GM23338 (cell line): Measurements from ENCODE around the gene AQP4. TPM values are rescaled to one million over a fixed set of nuclear protein-coding genes. Genes with fewer than 3 reads are reported as not detected.

ENCODE experiments used
- ATAC-seq: fragments of 200-7000 bp; cut with Tn5 transposase; 3 replicates; pipeline ENCODE4 v1.9.1; 2020
- DNase-seq: peaks from one replicate; pipeline ENCODE4 v3.0.0-alpha.2; 2015; ENCODE audit warnings: low spot score
- H2AFZ ChIP-seq: fragments of 200-600 bp; sonication (generic); 2 replicates; pipeline ENCODE4 v1.8.0; 2016; ENCODE audit warnings: antibody characterized with exemption, mild to moderate bottlenecking, moderate library complexity
- H3F3A ChIP-seq: fragments of 200-600 bp; sonication (generic); replicated peaks from 2 replicates; pipeline ENCODE4 v1.8.0; 2017; ENCODE audit warnings: antibody characterized with exemption, mixed run types, low read depth
- H3K27ac ChIP-seq: fragments of 200-600 bp; sonication (generic); 2 replicates; pipeline ENCODE4 v1.6.1; 2016; ENCODE audit warnings: low read depth
- H3K27me3 ChIP-seq: fragments of 200-600 bp; sonication (generic); 2 replicates; pipeline ENCODE4 v1.8.0; 2016; ENCODE audit warnings: mild to moderate bottlenecking, mixed run types, moderate library complexity; ENCODE audit not compliant: insufficient read depth
- H3K36me3 ChIP-seq: fragments of 200-600 bp; sonication (generic); 2 replicates; pipeline ENCODE4 v1.8.0; 2016; ENCODE audit warnings: mild to moderate bottlenecking; ENCODE audit not compliant: insufficient read depth
- H3K4me1 ChIP-seq: fragments of 200-600 bp; sonication (generic); 2 replicates; pipeline ENCODE4 v1.8.0; 2016; ENCODE audit warnings: mild to moderate bottlenecking, moderate library complexity; ENCODE audit not compliant: insufficient read depth
- H3K4me2 ChIP-seq: fragments of 200-600 bp; sonication (generic); 2 replicates; pipeline ENCODE4 v1.7.1; 2017; ENCODE audit warnings: mixed run types
- H3K4me3 ChIP-seq: fragments of 200-600 bp; sonication (generic); 2 replicates; pipeline ENCODE4 v1.6.1; 2016; ENCODE audit warnings: mixed run types
- H3K79me2 ChIP-seq: fragments of 200-600 bp; sonication (generic); replicated peaks from 2 replicates; pipeline ENCODE4 v1.8.0; 2017; ENCODE audit warnings: mild to moderate bottlenecking; ENCODE audit not compliant: insufficient read depth
- H3K9me2 ChIP-seq: fragments of 200-600 bp; sonication (generic); 2 replicates; pipeline ENCODE4 v1.8.0; 2017; ENCODE audit not compliant: insufficient read depth
- H4K20me1 ChIP-seq: fragments of 200-600 bp; sonication (generic); replicated peaks from 2 replicates; pipeline ENCODE4 v1.8.0; 2017; ENCODE audit warnings: mild to moderate bottlenecking; ENCODE audit not compliant: insufficient read depth
- H3K27ac Mint-ChIP-seq: 2 replicates; pipeline ENCODE4 v1.8.0; 2020; ENCODE audit warnings: inconsistent platforms, mild to moderate bottlenecking, moderate library complexity, mixed read lengths
- H3K27me3 Mint-ChIP-seq: 3 replicates; pipeline ENCODE4 v1.8.0; 2022; ENCODE audit warnings: low read depth, mild to moderate bottlenecking, moderate library complexity, mixed read lengths, inconsistent platforms; ENCODE audit not compliant: insufficient read depth, poor library complexity
- H3K36me3 Mint-ChIP-seq: 3 replicates; pipeline ENCODE4 v1.8.0; 2021; ENCODE audit warnings: low read depth, mild to moderate bottlenecking, inconsistent platforms, moderate library complexity, mixed read lengths
- H3K4me1 Mint-ChIP-seq: 3 replicates; pipeline ENCODE4 v1.8.0; 2020; ENCODE audit warnings: mild to moderate bottlenecking, inconsistent platforms, mixed read lengths
- H3K4me3 Mint-ChIP-seq: 3 replicates; pipeline ENCODE4 v1.8.0; 2021; ENCODE audit warnings: moderate library complexity, mild to moderate bottlenecking, inconsistent platforms, mixed read lengths
- H3K9me3 Mint-ChIP-seq: 3 replicates; pipeline ENCODE4 v1.8.0; 2020; ENCODE audit warnings: moderate library complexity, mild to moderate bottlenecking, inconsistent platforms, mixed read lengths
- CREB1 ChIP-seq: fragments of 250-450 bp; sonication (Bioruptor Pico); IDR thresholded peaks from 2 replicates; pipeline ENCODE4 v1.5.0; 2020; ENCODE audit warnings: low read depth, mild to moderate bottlenecking, moderate library complexity
- CTCF ChIP-seq, 2 experiments: fragments of 200-600 bp in 1 of 2; sonication (generic) in 1 of 2; conservative IDR thresholded peaks; 2 replicates each; pipeline versions ENCODE4 v1.5.1 to v1.6.1; 2016 to 2017; ENCODE audit warnings: antibody characterized with exemption in 2 of 2, low read depth in 2 of 2, mild to moderate bottlenecking in 2 of 2, moderate library complexity in 1 of 2
- EZH2 ChIP-seq: fragments of 200-600 bp; sonication (generic); IDR thresholded peaks from one replicate; pipeline ENCODE4 v1.8.0; 2017; ENCODE audit warnings: antibody characterized with exemption, mild to moderate bottlenecking, low read depth; ENCODE audit not compliant: unreplicated experiment
- JUNB ChIP-seq: IDR thresholded peaks from one replicate; pipeline ENCODE4 v1.6.1; 2016; ENCODE audit warnings: antibody characterized with exemption; ENCODE audit not compliant: unreplicated experiment
- NANOG ChIP-seq: IDR thresholded peaks from 2 replicates; pipeline ENCODE4 v1.6.1; 2016; ENCODE audit warnings: antibody characterized with exemption, borderline replicate concordance
- POLR2AphosphoS5 ChIP-seq: IDR thresholded peaks from 2 replicates; pipeline ENCODE4 v1.6.1; 2016; ENCODE audit warnings: antibody characterized with exemption, low read depth
- polyA plus RNA-seq: library from polyadenylated mRNA; unstranded; fragments of >200 nt; fragmentation: Nextera tagmentation; extraction: Ambion mirVana; gene quantifications from 2 replicates; pipeline ENCODE4 v1.2.1, GENCODE V29; 2016
- total RNA-seq: library from RNA; depleted of rRNA; stranded (reverse); fragments of >200 nt; shearing (Covaris generic); gene quantifications from 2 replicates; pipeline ENCODE4 v1.2.3, GENCODE V29; 2014
- TF ChIP-seq, protein P1 (sequence below): IDR thresholded peaks from one replicate; pipeline ENCODE4 v1.6.1; 2018; ENCODE audit warnings: antibody characterized with exemption; ENCODE audit not compliant: unreplicated experiment
- TF ChIP-seq, protein P2 (sequence below): fragments of 250-450 bp; sonication (Bioruptor Pico); IDR thresholded peaks from 2 replicates; pipeline ENCODE4 v1.5.0; 2020; ENCODE audit warnings: mild to moderate bottlenecking, moderate library complexity
- TF ChIP-seq, protein P3 (sequence below): IDR thresholded peaks from 2 replicates; pipeline ENCODE4 v1.6.1; 2016; ENCODE audit warnings: antibody characterized with exemption

The AQP4 gene
- total and polyA plus RNA-seq, 2 experiments from 2014 or later: 1.1 to 3.8 TPM

- peaks cover 5% of the 10 kb centered on the region for H3K27me3 Mint-ChIP-seq
- H3K36me3 Mint-ChIP-seq: no peaks in the 10 kb centered on the region
- H3K27ac ChIP-seq: no peak overlapping the region
- no peak overlapping the region for H3K27ac Mint-ChIP-seq
- H3K36me3 ChIP-seq: no peaks in the 10 kb centered on the region
- DNase-seq (peak; percentile 24), ATAC-seq (peak; percentile 17)
- no peaks in the 10 kb centered on the region for H3K9me3 Mint-ChIP-seq
- H3K4me3 Mint-ChIP-seq: peak overlapping the region; percentile 76
- H3K9me2 ChIP-seq: no peaks in the 10 kb centered on the region; the same call in 1 of the 2 replicates
- peaks cover 39% of the 10 kb centered on the region for H3K4me1 Mint-ChIP-seq
- H2AFZ ChIP-seq: peak overlapping the region; percentile 97
- no peaks in the 10 kb centered on the region for H4K20me1 ChIP-seq
- no peaks in the 10 kb centered on the region for H3K79me2 ChIP-seq
- no peaks in the 10 kb centered on the region; the same call in 1 of the 2 replicates for H3F3A ChIP-seq
- peak overlapping the region; percentile 86 for H3K4me2 ChIP-seq
- H3K4me1 ChIP-seq: peaks cover 30% of the 10 kb centered on the region
- H3K4me3 ChIP-seq: peak overlapping the region; percentile 61
- peaks cover 12% of the 10 kb centered on the region; the same call in 1 of the 2 replicates for H3K27me3 ChIP-seq
- no peak for TF ChIP-seq JUNB
- TF ChIP-seq, protein P1, sequence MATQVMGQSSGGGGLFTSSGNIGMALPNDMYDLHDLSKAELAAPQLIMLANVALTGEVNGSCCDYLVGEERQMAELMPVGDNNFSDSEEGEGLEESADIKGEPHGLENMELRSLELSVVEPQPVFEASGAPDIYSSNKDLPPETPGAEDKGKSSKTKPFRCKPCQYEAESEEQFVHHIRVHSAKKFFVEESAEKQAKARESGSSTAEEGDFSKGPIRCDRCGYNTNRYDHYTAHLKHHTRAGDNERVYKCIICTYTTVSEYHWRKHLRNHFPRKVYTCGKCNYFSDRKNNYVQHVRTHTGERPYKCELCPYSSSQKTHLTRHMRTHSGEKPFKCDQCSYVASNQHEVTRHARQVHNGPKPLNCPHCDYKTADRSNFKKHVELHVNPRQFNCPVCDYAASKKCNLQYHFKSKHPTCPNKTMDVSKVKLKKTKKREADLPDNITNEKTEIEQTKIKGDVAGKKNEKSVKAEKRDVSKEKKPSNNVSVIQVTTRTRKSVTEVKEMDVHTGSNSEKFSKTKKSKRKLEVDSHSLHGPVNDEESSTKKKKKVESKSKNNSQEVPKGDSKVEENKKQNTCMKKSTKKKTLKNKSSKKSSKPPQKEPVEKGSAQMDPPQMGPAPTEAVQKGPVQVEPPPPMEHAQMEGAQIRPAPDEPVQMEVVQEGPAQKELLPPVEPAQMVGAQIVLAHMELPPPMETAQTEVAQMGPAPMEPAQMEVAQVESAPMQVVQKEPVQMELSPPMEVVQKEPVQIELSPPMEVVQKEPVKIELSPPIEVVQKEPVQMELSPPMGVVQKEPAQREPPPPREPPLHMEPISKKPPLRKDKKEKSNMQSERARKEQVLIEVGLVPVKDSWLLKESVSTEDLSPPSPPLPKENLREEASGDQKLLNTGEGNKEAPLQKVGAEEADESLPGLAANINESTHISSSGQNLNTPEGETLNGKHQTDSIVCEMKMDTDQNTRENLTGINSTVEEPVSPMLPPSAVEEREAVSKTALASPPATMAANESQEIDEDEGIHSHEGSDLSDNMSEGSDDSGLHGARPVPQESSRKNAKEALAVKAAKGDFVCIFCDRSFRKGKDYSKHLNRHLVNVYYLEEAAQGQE: no peak
- no peak for TF ChIP-seq EZH2
- TF ChIP-seq POLR2AphosphoS5: no peak
- TF ChIP-seq CTCF (conservative IDR thresholded peaks at IDR 0.05; ENCODE audit: low read depth in 2 of 2): no peak
- TF ChIP-seq NANOG: no peak
- no peak for TF ChIP-seq CREB1 (CRISPR knock-in tag)
- TF ChIP-seq, protein P2, sequence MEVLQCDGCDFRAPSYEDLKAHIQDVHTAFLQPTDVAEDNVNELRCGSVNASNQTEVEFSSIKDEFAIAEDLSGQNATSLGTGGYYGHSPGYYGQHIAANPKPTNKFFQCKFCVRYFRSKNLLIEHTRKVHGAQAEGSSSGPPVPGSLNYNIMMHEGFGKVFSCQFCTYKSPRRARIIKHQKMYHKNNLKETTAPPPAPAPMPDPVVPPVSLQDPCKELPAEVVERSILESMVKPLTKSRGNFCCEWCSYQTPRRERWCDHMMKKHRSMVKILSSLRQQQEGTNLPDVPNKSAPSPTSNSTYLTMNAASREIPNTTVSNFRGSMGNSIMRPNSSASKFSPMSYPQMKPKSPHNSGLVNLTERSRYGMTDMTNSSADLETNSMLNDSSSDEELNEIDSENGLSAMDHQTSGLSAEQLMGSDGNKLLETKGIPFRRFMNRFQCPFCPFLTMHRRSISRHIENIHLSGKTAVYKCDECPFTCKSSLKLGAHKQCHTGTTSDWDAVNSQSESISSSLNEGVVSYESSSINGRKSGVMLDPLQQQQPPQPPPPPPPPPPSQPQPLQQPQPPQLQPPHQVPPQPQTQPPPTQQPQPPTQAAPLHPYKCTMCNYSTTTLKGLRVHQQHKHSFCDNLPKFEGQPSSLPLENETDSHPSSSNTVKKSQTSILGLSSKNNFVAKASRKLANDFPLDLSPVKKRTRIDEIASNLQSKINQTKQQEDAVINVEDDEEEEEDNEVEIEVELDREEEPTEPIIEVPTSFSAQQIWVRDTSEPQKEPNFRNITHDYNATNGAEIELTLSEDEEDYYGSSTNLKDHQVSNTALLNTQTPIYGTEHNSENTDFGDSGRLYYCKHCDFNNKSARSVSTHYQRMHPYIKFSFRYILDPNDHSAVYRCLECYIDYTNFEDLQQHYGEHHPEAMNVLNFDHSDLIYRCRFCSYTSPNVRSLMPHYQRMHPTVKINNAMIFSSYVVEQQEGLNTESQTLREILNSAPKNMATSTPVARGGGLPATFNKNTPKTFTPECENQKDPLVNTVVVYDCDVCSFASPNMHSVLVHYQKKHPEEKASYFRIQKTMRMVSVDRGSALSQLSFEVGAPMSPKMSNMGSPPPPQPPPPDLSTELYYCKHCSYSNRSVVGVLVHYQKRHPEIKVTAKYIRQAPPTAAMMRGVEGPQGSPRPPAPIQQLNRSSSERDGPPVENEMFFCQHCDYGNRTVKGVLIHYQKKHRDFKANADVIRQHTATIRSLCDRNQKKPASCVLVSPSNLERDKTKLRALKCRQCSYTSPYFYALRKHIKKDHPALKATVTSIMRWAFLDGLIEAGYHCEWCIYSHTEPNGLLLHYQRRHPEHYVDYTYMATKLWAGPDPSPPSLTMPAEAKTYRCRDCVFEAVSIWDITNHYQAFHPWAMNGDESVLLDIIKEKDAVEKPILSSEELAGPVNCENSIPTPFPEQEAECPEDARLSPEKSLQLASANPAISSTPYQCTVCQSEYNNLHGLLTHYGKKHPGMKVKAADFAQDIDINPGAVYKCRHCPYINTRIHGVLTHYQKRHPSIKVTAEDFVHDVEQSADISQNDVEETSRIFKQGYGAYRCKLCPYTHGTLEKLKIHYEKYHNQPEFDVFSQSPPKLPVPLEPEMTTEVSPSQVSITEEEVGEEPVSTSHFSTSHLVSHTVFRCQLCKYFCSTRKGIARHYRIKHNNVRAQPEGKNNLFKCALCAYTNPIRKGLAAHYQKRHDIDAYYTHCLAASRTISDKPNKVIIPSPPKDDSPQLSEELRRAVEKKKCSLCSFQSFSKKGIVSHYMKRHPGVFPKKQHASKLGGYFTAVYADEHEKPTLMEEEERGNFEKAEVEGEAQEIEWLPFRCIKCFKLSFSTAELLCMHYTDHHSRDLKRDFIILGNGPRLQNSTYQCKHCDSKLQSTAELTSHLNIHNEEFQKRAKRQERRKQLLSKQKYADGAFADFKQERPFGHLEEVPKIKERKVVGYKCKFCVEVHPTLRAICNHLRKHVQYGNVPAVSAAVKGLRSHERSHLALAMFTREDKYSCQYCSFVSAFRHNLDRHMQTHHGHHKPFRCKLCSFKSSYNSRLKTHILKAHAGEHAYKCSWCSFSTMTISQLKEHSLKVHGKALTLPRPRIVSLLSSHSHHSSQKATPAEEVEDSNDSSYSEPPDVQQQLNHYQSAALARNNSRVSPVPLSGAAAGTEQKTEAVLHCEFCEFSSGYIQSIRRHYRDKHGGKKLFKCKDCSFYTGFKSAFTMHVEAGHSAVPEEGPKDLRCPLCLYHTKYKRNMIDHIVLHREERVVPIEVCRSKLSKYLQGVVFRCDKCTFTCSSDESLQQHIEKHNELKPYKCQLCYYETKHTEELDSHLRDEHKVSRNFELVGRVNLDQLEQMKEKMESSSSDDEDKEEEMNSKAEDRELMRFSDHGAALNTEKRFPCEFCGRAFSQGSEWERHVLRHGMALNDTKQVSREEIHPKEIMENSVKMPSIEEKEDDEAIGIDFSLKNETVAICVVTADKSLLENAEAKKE (CRISPR knock-in tag): no peak
- TF ChIP-seq, protein P3, sequence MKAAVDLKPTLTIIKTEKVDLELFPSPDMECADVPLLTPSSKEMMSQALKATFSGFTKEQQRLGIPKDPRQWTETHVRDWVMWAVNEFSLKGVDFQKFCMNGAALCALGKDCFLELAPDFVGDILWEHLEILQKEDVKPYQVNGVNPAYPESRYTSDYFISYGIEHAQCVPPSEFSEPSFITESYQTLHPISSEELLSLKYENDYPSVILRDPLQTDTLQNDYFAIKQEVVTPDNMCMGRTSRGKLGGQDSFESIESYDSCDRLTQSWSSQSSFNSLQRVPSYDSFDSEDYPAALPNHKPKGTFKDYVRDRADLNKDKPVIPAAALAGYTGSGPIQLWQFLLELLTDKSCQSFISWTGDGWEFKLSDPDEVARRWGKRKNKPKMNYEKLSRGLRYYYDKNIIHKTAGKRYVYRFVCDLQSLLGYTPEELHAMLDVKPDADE: no peak
Measured at GRCh38 chr18:26863921-26864497, 1.5 kb downstream of the AQP4 start.
